Activated CD4-positive, alpha-beta T cell treated with anti-CD3 and anti-CD28 coated beads for 48 hours (primary cell): ENCODE measurements around the gene TEX14.

Source experiments
- DNase-seq: peaks from one replicate; pipeline ENCODE4 v3.0.0-alpha.2; 2020

TEX14 gene, protein sequence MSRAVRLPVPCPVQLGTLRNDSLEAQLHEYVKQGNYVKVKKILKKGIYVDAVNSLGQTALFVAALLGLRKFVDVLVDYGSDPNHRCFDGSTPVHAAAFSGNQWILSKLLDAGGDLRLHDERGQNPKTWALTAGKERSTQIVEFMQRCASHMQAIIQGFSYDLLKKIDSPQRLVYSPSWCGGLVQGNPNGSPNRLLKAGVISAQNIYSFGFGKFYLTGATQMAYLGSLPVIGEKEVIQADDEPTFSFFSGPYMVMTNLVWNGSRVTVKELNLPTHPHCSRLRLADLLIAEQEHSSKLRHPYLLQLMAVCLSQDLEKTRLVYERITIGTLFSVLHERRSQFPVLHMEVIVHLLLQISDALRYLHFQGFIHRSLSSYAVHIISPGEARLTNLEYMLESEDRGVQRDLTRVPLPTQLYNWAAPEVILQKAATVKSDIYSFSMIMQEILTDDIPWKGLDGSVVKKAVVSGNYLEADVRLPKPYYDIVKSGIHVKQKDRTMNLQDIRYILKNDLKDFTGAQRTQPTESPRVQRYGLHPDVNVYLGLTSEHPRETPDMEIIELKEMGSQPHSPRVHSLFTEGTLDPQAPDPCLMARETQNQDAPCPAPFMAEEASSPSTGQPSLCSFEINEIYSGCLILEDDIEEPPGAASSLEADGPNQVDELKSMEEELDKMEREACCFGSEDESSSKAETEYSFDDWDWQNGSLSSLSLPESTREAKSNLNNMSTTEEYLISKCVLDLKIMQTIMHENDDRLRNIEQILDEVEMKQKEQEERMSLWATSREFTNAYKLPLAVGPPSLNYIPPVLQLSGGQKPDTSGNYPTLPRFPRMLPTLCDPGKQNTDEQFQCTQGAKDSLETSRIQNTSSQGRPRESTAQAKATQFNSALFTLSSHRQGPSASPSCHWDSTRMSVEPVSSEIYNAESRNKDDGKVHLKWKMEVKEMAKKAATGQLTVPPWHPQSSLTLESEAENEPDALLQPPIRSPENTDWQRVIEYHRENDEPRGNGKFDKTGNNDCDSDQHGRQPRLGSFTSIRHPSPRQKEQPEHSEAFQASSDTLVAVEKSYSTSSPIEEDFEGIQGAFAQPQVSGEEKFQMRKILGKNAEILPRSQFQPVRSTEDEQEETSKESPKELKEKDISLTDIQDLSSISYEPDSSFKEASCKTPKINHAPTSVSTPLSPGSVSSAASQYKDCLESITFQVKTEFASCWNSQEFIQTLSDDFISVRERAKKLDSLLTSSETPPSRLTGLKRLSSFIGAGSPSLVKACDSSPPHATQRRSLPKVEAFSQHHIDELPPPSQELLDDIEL (N-terminal part only)

DNA sequence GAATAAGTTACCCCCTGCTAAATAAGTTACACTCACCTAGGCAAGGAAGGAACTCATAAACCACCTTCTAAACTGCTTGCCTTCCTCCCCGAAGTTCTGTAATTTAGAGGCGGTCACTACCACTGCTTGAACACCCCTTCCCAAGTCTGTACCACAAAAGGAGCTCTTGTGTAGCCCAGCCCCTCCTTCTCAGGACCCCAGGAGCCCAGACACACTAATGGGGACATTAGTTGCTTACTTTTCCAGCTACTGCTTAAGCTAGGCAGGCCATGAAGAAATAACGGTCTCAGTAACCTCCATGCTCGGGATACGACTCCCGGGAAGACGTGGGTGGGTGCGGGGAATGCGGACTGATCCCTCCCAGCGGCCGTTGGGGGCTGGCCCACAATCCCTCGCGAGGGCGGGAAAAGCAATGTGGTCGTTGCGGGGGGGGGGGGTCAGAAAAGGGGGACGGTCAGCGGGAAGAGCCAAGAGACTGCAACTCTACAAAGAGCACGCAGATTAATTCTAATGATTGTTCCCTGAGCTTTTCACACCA, at the start of gene TEX14:
TEX14 (minus strand) TSS at position 345 of the 538 bp plus-strand sequence. CDS start 40,044 bp downstream, outside the sequence.
- no peak for DNase-seq

DNA sequence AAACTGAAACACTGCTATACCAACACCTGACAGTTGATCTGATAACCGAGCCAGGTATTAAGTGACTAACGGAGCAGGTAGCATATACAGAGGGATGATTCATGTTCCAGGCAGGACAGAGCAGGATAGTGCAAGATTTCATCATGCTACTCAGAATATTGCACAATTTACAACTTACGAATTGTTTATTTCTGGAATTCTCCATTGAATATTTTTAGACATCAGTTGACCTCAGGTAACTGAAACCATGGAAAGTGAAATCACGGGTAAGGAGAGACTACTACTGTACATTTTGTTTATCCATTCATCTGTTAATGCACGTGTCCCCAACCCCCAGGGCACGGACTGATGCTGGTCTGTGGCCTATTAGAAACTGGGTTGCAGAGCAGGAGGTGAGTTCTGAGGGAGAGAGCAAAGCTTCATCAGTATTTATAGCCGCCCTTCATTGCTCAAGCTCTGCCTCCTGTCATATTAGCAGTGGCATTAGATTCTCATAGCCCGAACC, 49.3 kb upstream of the TEX14 start:
- DNase-seq = no peak

DNA sequence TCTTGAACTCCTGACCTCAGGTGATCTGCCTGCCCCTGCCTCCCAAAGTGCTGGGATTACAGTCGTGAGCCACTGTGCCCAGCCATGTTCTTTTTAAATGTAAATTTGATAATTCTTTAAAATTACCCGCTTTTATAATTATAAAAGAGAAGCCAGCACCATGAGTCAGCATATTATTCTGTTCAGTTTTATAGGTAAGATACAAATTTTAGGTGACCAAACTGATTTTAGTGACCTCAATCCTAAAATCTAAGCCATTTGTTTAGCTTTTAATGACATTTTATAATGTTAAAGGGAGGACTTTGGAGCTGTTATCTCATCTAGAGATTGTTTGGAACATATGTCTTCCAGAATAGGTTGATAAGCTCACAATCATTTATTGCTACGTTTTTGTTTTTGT, 43.0 kb upstream of the TEX14 start:
- no peak for DNase-seq

DNA sequence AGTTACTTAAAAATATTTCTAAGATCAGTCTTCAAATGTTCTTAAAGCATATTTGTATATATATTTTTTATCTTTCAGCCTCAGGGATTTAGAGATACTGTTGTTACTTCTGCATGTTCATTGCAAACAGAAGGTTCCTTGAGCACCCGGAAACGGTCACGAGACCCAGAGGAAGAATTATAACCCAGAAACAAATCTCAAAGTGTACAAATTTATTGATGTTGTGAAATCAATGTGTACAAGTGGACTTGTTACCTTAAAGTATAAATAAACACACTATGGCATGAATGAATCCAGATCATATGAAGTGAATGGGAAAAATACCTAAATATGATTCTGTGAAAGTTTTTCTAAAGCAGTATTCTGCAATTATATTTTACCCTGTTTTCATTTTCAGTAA, 42.2 kb upstream of the TEX14 start:
- no peak for DNase-seq

DNA sequence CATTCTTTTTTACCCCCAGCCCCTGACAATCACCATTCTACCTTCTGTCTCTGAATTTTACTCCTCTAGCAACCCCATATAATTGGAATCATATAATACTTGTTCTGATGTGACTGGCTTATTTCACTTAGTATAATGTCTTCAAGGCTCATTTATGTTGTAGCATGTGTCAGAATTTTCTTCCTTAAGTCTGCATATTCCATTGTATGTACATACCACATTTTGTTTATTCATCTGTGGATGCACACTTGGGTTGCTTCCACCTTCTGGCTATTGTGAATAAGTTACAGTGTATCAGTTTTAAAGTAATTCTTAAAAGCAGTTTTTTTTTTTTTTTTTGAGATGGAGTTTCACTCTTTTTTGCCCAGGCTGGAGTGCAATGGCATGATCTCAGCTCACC, 39.1 kb upstream of the TEX14 start:
- no peak for DNase-seq

DNA sequence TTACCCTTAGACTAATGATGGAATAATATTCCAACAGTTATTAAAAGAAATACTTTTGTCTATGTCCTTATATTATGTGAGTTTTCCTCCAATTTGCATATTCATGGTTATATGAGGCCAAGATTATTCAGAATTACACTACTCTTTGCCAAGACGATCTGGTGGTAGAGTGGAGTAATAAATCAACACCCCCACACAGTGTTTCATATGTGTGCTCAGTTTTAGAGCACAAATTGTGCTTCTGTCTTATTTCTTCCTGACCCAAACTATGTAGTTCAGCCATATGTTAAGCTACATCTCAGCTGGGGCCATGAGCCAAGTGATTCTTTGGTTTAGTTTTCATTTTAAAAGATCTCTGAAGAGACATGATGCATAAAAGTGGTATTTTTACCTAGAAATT, 37.0 kb upstream of the TEX14 start:
- no peak for DNase-seq

DNA sequence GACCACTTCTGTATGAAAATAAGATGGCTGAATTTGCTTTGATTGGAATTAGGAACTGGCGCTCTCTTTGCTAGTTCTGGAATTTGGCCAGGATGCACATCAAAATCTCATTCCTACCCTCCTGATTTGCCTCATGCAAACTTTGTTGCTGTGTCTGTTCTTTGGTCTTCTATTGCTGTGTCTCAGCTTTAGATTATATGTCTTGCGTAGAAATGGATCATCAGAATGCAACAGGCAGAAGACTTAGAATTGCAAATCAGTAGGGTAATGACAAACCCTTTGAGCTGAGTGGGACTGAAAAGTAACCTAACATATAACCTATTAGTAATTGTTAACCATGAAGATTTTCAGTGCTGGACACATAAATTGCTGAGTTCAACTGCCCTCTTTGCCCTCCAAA, 30.9 kb upstream of the TEX14 start:
- DNase-seq = no peak

DNA sequence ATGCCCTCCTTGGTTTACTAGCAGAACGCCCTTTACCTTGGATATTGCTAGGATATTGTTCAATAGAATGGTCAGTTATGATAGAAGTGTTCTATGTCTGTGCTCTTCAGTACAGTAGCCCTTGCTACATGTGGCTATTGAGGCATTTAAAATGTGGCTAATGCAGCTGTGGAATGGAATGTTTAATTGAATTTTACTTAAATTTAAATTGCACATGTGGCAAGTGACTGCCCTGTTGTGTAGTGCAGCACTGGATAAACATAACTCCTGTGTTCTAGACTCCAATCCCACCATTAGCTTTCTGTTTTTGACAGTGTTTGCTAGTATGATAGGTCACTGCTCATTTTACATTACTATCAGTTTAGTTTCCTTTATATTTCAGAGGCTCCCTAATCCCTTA, 30.4 kb upstream of the TEX14 start:
- DNase-seq = no peak

DNA sequence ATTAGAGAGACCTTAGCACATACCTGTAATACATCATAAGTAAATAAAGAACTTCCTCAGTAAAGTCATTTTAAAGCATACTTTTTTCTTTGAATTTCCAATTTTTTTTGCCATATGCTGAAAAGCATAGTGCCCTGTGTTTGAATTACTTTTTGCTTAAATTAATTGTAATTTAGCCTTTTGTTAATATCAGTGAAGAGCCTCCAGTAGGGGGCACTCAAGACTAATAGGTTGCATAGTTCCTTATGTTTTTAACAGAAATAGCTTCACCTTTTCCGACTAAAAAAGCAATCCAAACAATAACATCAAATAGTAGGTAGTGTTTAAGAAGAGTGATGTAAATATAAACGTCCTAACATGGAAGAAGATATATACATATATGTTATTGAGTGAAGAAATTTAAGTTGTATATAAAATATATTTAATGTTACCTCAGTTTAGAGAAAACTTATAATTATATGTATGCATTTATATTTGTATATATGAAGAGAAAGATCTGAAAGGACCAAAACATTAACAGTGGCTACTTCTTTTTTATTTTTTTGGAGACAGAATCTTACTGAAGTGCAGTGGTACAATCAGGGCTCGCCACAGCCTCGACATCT, 19.2 kb upstream of the TEX14 start:
- DNase-seq = peak; percentile 47

DNA sequence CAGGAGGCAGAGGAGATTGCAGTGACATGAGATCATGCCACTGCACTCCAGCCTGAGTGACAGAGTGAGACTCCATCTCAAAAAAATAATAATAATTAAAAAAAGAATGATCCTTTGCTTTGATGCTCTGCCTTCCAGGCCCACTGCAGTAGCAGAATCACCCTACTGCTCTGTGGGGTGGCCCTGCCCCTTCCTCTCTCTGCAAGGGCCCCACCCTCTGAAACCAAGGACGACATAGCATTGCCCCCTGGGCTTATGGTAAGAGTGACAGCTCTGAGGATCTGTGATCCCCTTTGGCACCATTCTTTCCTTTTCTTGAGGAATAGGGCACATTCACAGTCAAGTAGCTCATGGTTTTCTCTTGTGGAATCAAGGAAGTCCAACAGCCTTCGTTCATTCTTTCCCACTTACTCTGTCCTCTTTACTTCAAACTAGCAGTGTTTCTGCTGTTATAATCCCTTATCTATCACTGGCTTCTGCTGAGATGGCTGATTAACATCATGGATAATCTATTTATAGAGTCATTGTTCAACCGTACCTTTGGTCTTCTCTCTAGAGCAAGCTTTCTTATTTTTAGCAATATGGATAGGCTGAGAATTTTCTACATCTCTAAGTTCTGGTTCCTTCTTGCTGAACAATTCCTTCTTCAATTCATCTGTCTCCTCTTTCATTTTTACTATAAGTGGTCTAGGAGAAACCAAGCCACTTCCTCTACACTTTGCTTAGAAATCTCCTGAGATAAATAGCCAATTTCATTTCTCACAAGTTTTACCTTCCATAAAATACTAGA, 14.7 kb upstream of the TEX14 start:
- DNase-seq = no peak

DNA sequence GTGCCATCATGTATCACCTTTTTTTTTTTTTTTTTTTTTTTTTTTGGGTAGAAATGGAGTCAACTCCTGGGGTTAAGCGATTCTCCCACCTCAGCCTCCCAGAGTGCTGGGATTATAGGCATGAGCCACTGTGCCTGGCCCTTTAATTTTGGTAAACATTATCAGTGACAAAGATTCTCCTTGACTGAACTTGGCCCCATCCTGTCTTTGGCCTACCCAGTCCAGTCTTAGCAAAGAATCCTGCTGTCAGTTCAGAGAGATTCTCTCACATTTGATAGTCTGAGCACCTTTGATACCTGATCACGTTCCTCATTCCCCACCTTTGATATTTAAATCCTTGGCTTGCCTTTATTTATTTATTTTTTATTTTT, 12.1 kb upstream of the TEX14 start:
- no peak for DNase-seq

DNA sequence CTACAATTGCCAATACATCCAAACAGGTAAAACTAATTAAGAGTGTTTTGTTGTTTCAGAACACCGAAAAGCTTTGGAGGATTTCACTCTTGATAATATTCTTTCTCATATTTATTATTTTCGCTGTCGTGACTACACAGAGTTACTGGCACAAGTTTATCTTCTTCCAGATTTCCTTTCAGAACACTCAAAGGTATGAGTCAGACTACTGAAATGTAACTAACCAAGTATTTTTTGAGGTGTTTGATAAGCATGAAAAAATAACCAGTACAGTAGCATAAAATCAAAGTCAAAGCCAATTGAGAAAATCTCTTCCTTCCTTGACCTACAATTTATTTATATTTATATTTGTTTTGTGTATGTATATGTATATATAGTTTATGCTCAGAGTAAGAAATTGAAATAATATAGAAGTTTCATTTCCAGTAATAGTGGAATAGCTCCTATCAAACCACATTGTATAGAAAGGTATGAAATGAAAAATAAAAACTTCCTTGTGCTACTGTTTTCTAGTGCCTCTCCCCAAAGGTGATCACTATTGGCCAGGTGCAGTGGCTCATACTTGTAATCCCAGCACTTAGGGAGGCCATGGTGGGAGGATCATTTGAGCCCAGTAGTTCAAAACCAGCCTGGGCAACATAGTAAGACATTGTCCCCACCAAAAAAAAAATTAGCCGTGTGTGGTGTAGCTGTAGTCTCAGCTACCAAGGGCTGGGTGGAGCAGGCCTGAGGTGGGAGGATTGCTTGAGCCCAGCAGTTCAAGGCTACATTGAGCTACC, 11.5 kb upstream of the TEX14 start:
- DNase-seq = no peak

DNA sequence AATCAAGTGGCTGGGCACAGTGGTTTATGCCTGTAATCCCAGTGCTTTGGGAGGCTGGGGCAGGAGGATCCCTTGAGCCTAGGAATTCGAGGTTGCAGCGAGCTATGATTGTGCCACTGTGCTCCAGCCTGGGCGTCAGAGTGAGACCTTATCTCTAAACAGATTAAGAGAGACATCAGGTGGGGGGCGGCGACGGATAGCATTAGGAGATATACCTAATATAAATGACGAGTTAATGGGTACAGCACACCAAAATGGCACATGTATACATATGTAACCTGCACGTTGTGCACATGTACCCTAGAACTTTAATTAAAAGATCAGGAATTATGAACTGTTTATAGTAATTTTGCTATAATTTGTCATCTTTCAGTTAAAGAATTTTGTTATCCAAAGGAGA, 10.9 kb upstream of the TEX14 start:
- no peak for DNase-seq

DNA sequence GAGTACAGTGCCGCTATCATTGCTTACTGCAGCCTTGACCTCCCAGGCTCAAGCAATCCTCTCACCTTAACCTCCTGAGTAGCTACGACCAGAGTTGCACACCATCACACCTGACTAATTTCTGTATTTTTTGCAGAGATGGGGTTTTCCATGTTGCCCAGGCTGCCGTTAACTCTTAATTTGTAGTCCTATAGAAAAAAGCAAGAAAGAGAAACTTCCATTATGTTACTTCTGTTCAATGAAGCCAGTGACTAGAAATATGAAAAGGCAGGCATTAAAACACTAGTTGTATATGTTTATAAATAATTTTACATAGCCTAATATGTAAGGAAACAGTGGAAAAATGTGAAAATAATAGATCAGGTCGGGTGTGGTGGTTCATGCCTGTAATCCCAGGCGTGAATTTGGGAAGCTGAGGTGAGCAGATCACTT, 10.2 kb upstream of the TEX14 start:
- peak; percentile 17 for DNase-seq

DNA sequence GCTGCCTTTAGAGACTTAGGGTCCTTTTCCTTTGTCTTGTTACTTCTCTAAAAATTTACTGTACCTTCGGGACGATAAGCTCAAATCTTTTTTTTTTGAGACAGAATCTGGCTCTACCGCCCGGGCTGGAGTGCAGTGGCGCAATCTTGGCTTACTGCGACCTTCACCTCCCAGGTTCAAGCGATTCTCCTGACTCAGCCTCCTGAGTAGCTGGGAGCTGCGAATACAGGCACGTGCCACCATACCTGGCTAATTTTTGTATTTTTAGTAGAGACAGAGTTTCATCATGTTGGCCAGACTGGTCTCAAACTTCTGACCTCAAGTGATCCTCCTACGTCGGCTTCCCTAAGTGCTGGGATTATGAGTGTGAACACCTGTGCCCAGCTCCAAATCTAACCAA, 7.9 kb upstream of the TEX14 start:
- no peak for DNase-seq

DNA sequence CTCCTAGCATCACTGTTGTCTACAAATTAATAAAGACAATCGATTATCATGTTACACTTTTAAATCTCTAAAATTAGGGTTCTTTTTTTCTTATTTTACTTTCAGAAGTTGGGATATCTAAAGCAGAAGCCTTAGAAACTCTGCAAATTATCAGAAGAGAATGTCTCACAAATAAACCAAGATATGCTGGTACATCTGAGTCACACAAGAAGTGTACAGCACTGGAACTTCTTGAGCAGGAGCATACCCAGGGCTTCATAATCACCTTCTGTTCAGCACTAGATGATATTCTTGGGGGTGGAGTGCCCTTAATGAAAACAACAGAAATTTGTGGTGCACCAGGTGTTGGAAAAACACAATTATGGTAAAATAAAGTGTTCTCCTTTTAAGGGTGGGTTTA, 3.0 kb upstream of the TEX14 start:
- DNase-seq = no peak

DNA sequence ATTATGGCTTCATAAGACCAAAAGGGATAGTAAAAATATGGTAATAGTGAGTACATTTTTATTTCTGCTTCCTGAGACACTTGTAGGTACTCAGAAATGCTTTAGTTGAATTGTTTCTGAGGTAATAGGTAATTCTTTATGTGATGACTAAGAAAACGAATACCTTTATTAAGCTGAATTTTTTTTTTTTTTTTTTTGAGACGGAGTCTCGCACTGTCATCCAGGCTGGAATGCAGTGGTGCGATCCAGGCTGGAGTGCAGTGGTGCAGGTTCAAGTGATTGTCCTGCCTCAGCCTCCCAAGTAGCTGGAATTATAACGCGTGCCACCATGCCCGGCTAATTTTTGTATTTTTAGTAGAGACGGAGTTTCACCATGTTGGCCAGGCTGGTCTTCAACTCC, 2.5 kb upstream of the TEX14 start:
- no peak for DNase-seq

DNA sequence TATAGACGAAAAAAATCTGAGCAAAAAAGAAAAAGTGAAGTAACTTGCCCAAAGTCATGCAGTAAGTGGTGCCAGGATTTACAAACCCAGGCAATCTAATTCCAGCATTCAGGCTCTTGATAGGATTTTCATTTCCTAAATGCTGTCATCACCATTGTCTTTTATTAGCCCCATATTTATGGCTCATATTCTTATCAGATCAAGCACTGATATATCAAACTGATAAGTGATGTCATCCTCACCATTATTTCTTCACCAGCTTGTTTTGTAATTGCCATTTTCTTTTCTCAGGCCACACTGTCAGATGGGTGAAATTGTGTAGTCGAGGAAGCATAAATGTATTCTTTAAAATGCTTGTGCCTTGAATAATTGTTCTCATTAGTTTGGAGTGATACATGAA, 1.9 kb upstream of the TEX14 start:
- DNase-seq = no peak

DNA sequence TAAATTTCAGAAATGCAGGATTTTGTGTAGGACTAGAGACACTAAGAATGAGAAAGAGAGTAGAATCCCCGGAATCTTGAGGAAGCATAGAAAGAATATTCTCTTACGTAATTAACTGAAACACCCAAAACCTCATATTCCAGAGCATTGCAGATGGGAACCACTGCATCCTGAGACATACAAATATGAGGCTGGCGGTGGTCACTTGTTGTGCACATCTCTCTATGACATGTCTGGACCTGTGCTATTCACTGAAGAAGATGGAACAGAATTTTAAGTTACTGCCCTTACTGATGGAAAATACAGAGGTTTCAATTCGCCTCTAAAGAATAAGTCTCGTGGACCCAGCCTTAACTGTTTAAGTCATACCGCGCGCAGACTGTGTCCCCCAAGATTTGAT, 1.4 kb upstream of the TEX14 start:
- DNase-seq = no peak

DNA sequence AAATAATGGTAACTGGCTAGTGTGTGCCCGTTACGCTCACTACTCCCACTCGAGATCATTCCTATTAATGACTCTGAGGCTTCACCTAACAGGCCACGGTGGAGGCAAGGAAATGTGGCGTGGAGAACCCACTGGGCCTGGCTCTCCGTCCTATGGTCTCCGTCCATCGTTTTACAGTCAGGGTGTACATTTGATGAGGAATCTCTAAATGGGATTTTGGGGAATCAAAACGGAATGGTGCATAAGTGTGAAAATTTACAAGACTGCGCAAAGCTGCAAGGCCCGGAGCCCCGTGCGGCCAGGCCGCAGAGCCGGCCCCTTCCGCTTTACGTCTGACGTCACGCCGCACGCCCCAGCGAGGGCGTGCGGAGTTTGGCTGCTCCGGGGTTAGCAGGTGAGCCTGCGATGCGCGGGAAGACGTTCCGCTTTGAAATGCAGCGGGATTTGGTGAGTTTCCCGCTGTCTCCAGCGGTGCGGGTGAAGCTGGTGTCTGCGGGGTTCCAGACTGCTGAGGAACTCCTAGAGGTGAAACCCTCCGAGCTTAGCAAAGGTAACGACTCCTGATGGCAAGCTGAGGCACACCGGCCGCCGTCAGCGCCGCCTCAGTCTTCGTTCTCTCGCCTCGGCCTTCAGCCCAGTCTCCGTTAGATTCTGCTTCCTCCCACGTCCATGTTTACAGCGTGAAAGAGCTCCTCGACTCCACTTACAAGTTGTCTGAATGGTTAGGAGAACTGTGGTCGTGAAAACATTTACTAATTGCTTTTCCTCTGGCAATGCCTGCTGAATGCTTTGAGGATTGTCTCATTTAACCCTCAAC, 602 bp upstream of the TEX14 start, which contains the start of gene RAD51C:
RAD51C (plus strand) TSS at position 364 of the 817 bp plus-strand sequence; CDS start at position 406, 42 bp downstream.
- peak; percentile 93 for DNase-seq
